ENCODE data around the gene PTPA.
A peak's percentile ranks its signal among the peaks of the same experiment; 100 is the strongest.

PTPA gene

DNA sequence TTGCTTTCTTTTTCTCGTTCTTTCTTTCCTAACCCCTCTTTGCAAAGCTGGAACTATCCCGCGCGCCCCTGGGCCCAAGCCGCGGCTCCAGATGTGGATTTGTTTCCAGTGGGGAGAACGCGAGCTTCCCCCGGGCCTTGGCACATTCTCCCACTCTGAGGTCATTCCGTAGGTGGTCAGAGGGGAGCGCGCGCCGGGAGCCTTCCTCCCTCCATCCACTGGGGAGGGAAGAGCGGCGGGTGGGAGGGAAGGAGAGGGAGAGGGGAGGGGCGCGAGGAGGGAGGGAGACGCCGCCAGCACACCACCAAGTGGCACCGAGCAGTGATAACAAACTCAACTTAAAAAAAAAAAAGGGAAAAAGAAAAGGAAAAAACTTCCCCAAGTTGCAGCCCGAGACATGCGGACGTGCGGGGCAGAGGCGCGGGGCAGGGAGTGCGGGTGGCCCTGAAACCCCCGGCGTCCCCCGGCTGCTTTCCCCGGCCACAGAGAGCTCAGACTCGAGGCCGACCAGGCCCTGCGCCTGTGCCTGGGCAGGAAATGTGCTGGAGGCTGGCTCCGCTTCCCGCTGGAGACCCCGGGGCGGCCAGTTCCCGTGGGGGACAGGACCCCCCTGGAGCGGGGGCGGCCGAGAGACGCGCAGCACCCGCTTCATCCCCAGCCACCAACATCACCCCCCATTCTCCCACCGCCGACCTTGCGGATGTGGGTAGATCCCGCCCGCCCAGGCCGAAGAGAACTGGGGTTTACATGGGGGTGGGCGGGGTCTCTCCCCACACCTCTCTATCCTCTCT is 63.7 kb downstream of the PTPA start:
- Histone ChIP-seq H3K4me3 (ENCODE audit: low read depth in 1 of 2, low read length in 2 of 2) (peak overlapping the region; percentile 36 to 80; a peak in 3 of 4 replicates), H3K27ac (ENCODE audit: low read length) (peak overlapping the region; percentile 50), H3K79me2 (ENCODE audit: insufficient read depth, low read length) (no peaks in the 10 kb centered on the region), H3K4me2 (ENCODE audit: insufficient read depth, low read length) (peak overlapping the region; percentile 90), H3K27me3 (ENCODE audit: insufficient read depth, low read length, poor library complexity) (peaks cover 53% of the 10 kb centered on the region), H3K4me1 (ENCODE audit: insufficient read depth, low read length) (peaks cover 52% of the 10 kb centered on the region), H4K20me1 (ENCODE audit: insufficient read depth, low read length) (0 out of 2 replicates have a peak, but pooled peaks cover 5% of the 10 kb centered on the region), H3K36me3 (ENCODE audit: insufficient read depth, low read length) (no peaks in the 10 kb centered on the region), H3K9ac (ENCODE audit: low read depth, low read length) (peak overlapping the region; percentile 65), H2AFZ (ENCODE audit: low read depth, low read length) (peak overlapping the region; percentile 73), H3K9me3 (ENCODE audit: insufficient read depth, low read length, severe bottlenecking) (no peaks in the 10 kb centered on the region)
- no peak for TF ChIP-seq EZH2 (IDR thresholded peaks at IDR 0.05; ENCODE audit: borderline replicate concordance, low read depth, low read length, severe bottlenecking)
- no peak for TF ChIP-seq CTCF (IDR thresholded peaks at IDR 0.05; ENCODE audit: borderline replicate concordance, extremely low read depth, low read length, poor library complexity, severe bottlenecking)
- peak; percentile 17; the same call in 1 of the 3 replicates for ATAC-seq (ENCODE audit: insufficient read depth, low read depth)
- DNase-seq: peak; percentile 63

GRCh38 chr9:129175515-129175824 is 64.3 kb downstream of the PTPA start:
- peaks cover 53% of the 10 kb centered on the region for H3K27me3 ChIP-seq (ENCODE audit: insufficient read depth, low read length, poor library complexity)
- ATAC-seq (ENCODE audit: insufficient read depth, low read depth): no peak

GRCh38 chr9:129175825-129176633 is 64.8 kb downstream of the PTPA start:
- Histone ChIP-seq H3K27me3 (ENCODE audit: insufficient read depth, low read length, poor library complexity) (peaks cover 53% of the 10 kb centered on the region), H3K4me3 (ENCODE audit: low read depth in 1 of 2, low read length in 2 of 2) (peak overlapping the region; percentile 36 to 80; a peak in 3 of 4 replicates), H3K4me2 (ENCODE audit: insufficient read depth, low read length) (peak overlapping the region; percentile 90), H4K20me1 (ENCODE audit: insufficient read depth, low read length) (0 out of 2 replicates have a peak, but pooled peaks cover 5% of the 10 kb centered on the region), H3K27ac (ENCODE audit: low read length) (peak overlapping the region; percentile 35; the same call in 1 of the 2 replicates), H3K9me3 (ENCODE audit: insufficient read depth, low read length, severe bottlenecking) (no peaks in the 10 kb centered on the region), H3K9ac (ENCODE audit: low read depth, low read length) (peak overlapping the region; percentile 65), H3K36me3 (ENCODE audit: insufficient read depth, low read length) (no peaks in the 10 kb centered on the region), H3K79me2 (ENCODE audit: insufficient read depth, low read length) (no peaks in the 10 kb centered on the region), H3K4me1 (ENCODE audit: insufficient read depth, low read length) (peaks cover 52% of the 10 kb centered on the region), H2AFZ (ENCODE audit: low read depth, low read length) (peak overlapping the region; percentile 73)
- DNase-seq (peak; percentile 54), ATAC-seq (ENCODE audit: insufficient read depth, low read depth) (no peak)
- TF ChIP-seq CTCF (IDR thresholded peaks at IDR 0.05; ENCODE audit: borderline replicate concordance, extremely low read depth, low read length, poor library complexity, severe bottlenecking) (no peak), EZH2 (IDR thresholded peaks at IDR 0.05; ENCODE audit: borderline replicate concordance, low read depth, low read length, severe bottlenecking) (peak; percentile 88)

More at GRCh38 chr9:129175515-129175824, 64.3 kb downstream of the PTPA start:
- H3K4me3 ChIP-seq (ENCODE audit: low read depth in 1 of 2, low read length in 2 of 2): peak overlapping the region; percentile 36 to 80; a peak in 3 of 4 replicates
- peak overlapping the region; percentile 65 for H3K9ac ChIP-seq (ENCODE audit: low read depth, low read length)
- H2AFZ ChIP-seq (ENCODE audit: low read depth, low read length): peak overlapping the region; percentile 73
- H3K4me1 ChIP-seq (ENCODE audit: insufficient read depth, low read length): peaks cover 52% of the 10 kb centered on the region
- H3K79me2 ChIP-seq (ENCODE audit: insufficient read depth, low read length): no peaks in the 10 kb centered on the region
- TF ChIP-seq CTCF (IDR thresholded peaks at IDR 0.05; ENCODE audit: borderline replicate concordance, extremely low read depth, low read length, poor library complexity, severe bottlenecking) (no peak), EZH2 (IDR thresholded peaks at IDR 0.05; ENCODE audit: borderline replicate concordance, low read depth, low read length, severe bottlenecking) (no peak)
- DNase-seq: no peak
- H3K4me2 ChIP-seq (ENCODE audit: insufficient read depth, low read length): peak overlapping the region; percentile 90
- no peaks in the 10 kb centered on the region for H3K9me3 ChIP-seq (ENCODE audit: insufficient read depth, low read length, severe bottlenecking)
- H3K36me3 ChIP-seq (ENCODE audit: insufficient read depth, low read length): no peaks in the 10 kb centered on the region
- peak overlapping the region; percentile 35; the same call in 1 of the 2 replicates for H3K27ac ChIP-seq (ENCODE audit: low read length)
- 0 out of 2 replicates have a peak, but pooled peaks cover 5% of the 10 kb centered on the region for H4K20me1 ChIP-seq (ENCODE audit: insufficient read depth, low read length)

Measured in DND-41 (cell line).